HL-60 (cell line): ENCODE data around the gene GPATCH1.

Source experiments
- DNase-seq, 2 experiments: peaks; one replicate each; pipeline ENCODE4 v3.0.0-alpha.2; 2010 to 2020; ENCODE audit warnings: low read depth in 1 of 2, low spot score in 1 of 2
- H3K27ac ChIP-seq: fragments of 250-450 bp; sonication (Bioruptor Pico); replicated peaks from 2 replicates; pipeline ENCODE4 v1.5.1; 2020; ENCODE audit warnings: mild to moderate bottlenecking, moderate library complexity
- H3K27me3 ChIP-seq: fragments of 250-450 bp; sonication (Bioruptor Pico); 2 replicates; pipeline ENCODE4 v1.5.1; 2021; ENCODE audit warnings: mild to moderate bottlenecking, moderate library complexity; ENCODE audit not compliant: insufficient read depth, poor library complexity, severe bottlenecking
- H3K4me3 ChIP-seq: replicated peaks from 2 replicates; pipeline ENCODE4 v1.5.1; 2011; ENCODE audit warnings: mild to moderate bottlenecking, control low read depth, low read length; ENCODE audit not compliant: insufficient read depth
- CTCF ChIP-seq: IDR thresholded peaks from one replicate; pipeline ENCODE4 v1.5.1; 2011; ENCODE audit warnings: low read length, control low read depth, inconsistent platforms; ENCODE audit not compliant: insufficient read depth
- GABPA ChIP-seq: IDR thresholded peaks from 2 replicates; pipeline ENCODE4 v1.6.1; 2012; ENCODE audit warnings: low read depth
- POLR2AphosphoS5 ChIP-seq: IDR thresholded peaks from 2 replicates; pipeline ENCODE4 v1.6.1; 2012; ENCODE audit warnings: low read depth
- REST ChIP-seq: IDR thresholded peaks from 2 replicates; pipeline ENCODE4 v1.6.1; 2012; ENCODE audit warnings: low read depth; ENCODE audit not compliant: insufficient replicate concordance
- SPI1 ChIP-seq: IDR thresholded peaks from 2 replicates; pipeline ENCODE4 v1.6.1; 2012; ENCODE audit warnings: low read depth, mild to moderate bottlenecking, borderline replicate concordance

The GPATCH1 gene

GRCh38 chr19:33168528-33168927 is 87.5 kb downstream of the GPATCH1 start:
- Histone ChIP-seq H3K4me3 (no peak overlapping the region), H3K27me3 (no peaks in the 10 kb centered on the region), H3K27ac (no peak overlapping the region)
- DNase-seq = no peak
- TF ChIP-seq GABPA = no peak
- TF ChIP-seq CTCF = no peak
- TF ChIP-seq POLR2AphosphoS5 = no peak
- TF ChIP-seq REST = no peak
- TF ChIP-seq SPI1 = no peak

- TF ChIP-seq POLR2AphosphoS5 (no peak), REST (no peak), SPI1 (no peak), GABPA (no peak)
- no peak for DNase-seq
- Histone ChIP-seq H3K27me3 (no peaks in the 10 kb centered on the region), H3K4me3 (no peak overlapping the region), H3K27ac (no peak overlapping the region)
These were observed 90.3 kb downstream of the GPATCH1 start for GRCh38 chr19:33171222-33171795.

- Histone ChIP-seq H3K4me3 (no peak overlapping the region), H3K27ac (no peak overlapping the region), H3K27me3 (no peaks in the 10 kb centered on the region)
- no peak for DNase-seq
- TF ChIP-seq POLR2AphosphoS5 (no peak), REST (no peak), SPI1 (no peak), GABPA (no peak), CTCF (no peak)
These were observed 91.0 kb downstream of the GPATCH1 start for GRCh38 chr19:33171916-33172359.
